Measurements from ENCODE around the gene UNC93B1. TPM values are rescaled to one million over a fixed set of nuclear protein-coding genes. Genes with fewer than 3 reads are reported as not detected.
A peak's percentile ranks its signal among the peaks of the same experiment; 100 is the strongest.
"Not testable (repeated sequence)": the region's sequence is repeated elsewhere in the genome, so short reads cannot be mapped to it uniquely, and the experiment has no call there.

UNC93B1 gene
- total RNA-seq, 1 donor from 2014 or later: 13.0 TPM

GRCh38 chr11:67993821-67994220, 10.1 kb downstream of the UNC93B1 start:
- H3K4me1 Mint-ChIP-seq (ENCODE audit: unreplicated experiment); H3K9me3 Mint-ChIP-seq; H3K36me3 Mint-ChIP-seq; H3K4me3 Mint-ChIP-seq; DNase-seq (ENCODE audit: extremely low spot score, unreplicated experiment); H3K27ac Mint-ChIP-seq: not testable (repeated sequence)
- peak; percentile 77 for TF ChIP-seq CTCF (conservative IDR thresholded peaks at IDR 0.05)
- peaks cover 40% of the 10 kb centered on the region for H3K27me3 Mint-ChIP-seq

- not testable (repeated sequence) for H3K9me3 Mint-ChIP-seq; DNase-seq (ENCODE audit: extremely low spot score, unreplicated experiment); H3K4me1 Mint-ChIP-seq (ENCODE audit: unreplicated experiment); H3K27ac Mint-ChIP-seq; H3K36me3 Mint-ChIP-seq
- peaks cover 45% of the 10 kb centered on the region for H3K27me3 Mint-ChIP-seq
- peak overlapping the region; percentile 79 for H3K4me3 Mint-ChIP-seq
Observed at GRCh38 chr11:67991347-67992121, 12.4 kb downstream of the UNC93B1 start.

- H3K4me3 Mint-ChIP-seq: peak overlapping the region; percentile 51
- H3K9me3 Mint-ChIP-seq; H3K4me1 Mint-ChIP-seq (ENCODE audit: unreplicated experiment); DNase-seq (ENCODE audit: extremely low spot score, unreplicated experiment); H3K27ac Mint-ChIP-seq; H3K36me3 Mint-ChIP-seq: not testable (repeated sequence)
- peaks cover 49% of the 10 kb centered on the region for H3K27me3 Mint-ChIP-seq
Observed at GRCh38 chr11:67990546-67991346, 13.2 kb downstream of the UNC93B1 start.

- H3K36me3 Mint-ChIP-seq; H3K4me3 Mint-ChIP-seq; H3K4me1 Mint-ChIP-seq (ENCODE audit: unreplicated experiment); H3K27ac Mint-ChIP-seq; H3K9me3 Mint-ChIP-seq; DNase-seq (ENCODE audit: extremely low spot score, unreplicated experiment): not testable (repeated sequence)
- peaks cover 33% of the 10 kb centered on the region for H3K27me3 Mint-ChIP-seq
Observed at GRCh38 chr11:67985302-67985701, 18.6 kb downstream of the UNC93B1 start.

GRCh38 chr11:67983951-67984350, 19.9 kb downstream of the UNC93B1 start:
- H3K36me3 Mint-ChIP-seq: no peaks in the 10 kb centered on the region
- H3K4me3 Mint-ChIP-seq: no peak overlapping the region
- no peaks in the 10 kb centered on the region for H3K9me3 Mint-ChIP-seq
- no peak for DNase-seq (ENCODE audit: extremely low spot score, unreplicated experiment)
- TF ChIP-seq CTCF (conservative IDR thresholded peaks at IDR 0.05): no peak
- H3K4me1 Mint-ChIP-seq (ENCODE audit: unreplicated experiment): no peaks in the 10 kb centered on the region
- peaks cover 25% of the 10 kb centered on the region for H3K27me3 Mint-ChIP-seq
- no peak overlapping the region for H3K27ac Mint-ChIP-seq

GRCh38 chr11:67982255-67982857, 21.5 kb downstream of the UNC93B1 start:
- H3K4me3 Mint-ChIP-seq; H3K4me1 Mint-ChIP-seq (ENCODE audit: unreplicated experiment); H3K27ac Mint-ChIP-seq; DNase-seq (ENCODE audit: extremely low spot score, unreplicated experiment); H3K36me3 Mint-ChIP-seq; H3K9me3 Mint-ChIP-seq: not testable (repeated sequence)
- peaks cover 24% of the 10 kb centered on the region for H3K27me3 Mint-ChIP-seq

- not testable (repeated sequence) for H3K4me1 Mint-ChIP-seq (ENCODE audit: unreplicated experiment); H3K9me3 Mint-ChIP-seq; DNase-seq (ENCODE audit: extremely low spot score, unreplicated experiment); H3K27ac Mint-ChIP-seq; H3K36me3 Mint-ChIP-seq; H3K4me3 Mint-ChIP-seq
- peaks cover 24% of the 10 kb centered on the region for H3K27me3 Mint-ChIP-seq
Observed at GRCh38 chr11:67981226-67981625, 22.7 kb downstream of the UNC93B1 start.

GRCh38 chr11:67978766-67979418, 25.0 kb downstream of the UNC93B1 start:
- H3K9me3 Mint-ChIP-seq; H3K4me1 Mint-ChIP-seq (ENCODE audit: unreplicated experiment); H3K36me3 Mint-ChIP-seq; H3K4me3 Mint-ChIP-seq; DNase-seq (ENCODE audit: extremely low spot score, unreplicated experiment): not testable (repeated sequence)
- Mint-ChIP-seq H3K27ac (peak overlapping the region; percentile 74), H3K27me3 (peaks cover 24% of the 10 kb centered on the region)

- peaks cover 23% of the 10 kb centered on the region for H3K27me3 Mint-ChIP-seq
- not testable (repeated sequence) for H3K27ac Mint-ChIP-seq; H3K36me3 Mint-ChIP-seq; DNase-seq (ENCODE audit: extremely low spot score, unreplicated experiment); H3K4me1 Mint-ChIP-seq (ENCODE audit: unreplicated experiment); H3K9me3 Mint-ChIP-seq; H3K4me3 Mint-ChIP-seq
Observed at GRCh38 chr11:67974746-67975145, 29.2 kb downstream of the UNC93B1 start.

- not testable (repeated sequence) for DNase-seq (ENCODE audit: extremely low spot score, unreplicated experiment); H3K27me3 Mint-ChIP-seq; H3K4me3 Mint-ChIP-seq; H3K4me1 Mint-ChIP-seq (ENCODE audit: unreplicated experiment); H3K9me3 Mint-ChIP-seq; H3K36me3 Mint-ChIP-seq; H3K27ac Mint-ChIP-seq
Observed at GRCh38 chr11:67965830-67966348, 38.0 kb downstream of the UNC93B1 start.

- not testable (repeated sequence) for H3K4me1 Mint-ChIP-seq (ENCODE audit: unreplicated experiment); DNase-seq (ENCODE audit: extremely low spot score, unreplicated experiment); H3K27ac Mint-ChIP-seq; H3K36me3 Mint-ChIP-seq; H3K4me3 Mint-ChIP-seq; H3K9me3 Mint-ChIP-seq
- peaks cover 10% of the 10 kb centered on the region for H3K27me3 Mint-ChIP-seq
Observed at GRCh38 chr11:67964746-67965145, 39.2 kb downstream of the UNC93B1 start.
